DOHH2 (cell line): ENCODE results near the gene FKBP5.

Experiments used
- CTCF ChIP-seq: fragments of 200-600 bp; sonication (generic); IDR thresholded peaks from one replicate; pipeline ENCODE4 v1.5.1; 2014; ENCODE audit warnings: antibody characterized with exemption, mild to moderate bottlenecking, low read depth, low read length; ENCODE audit not compliant: poor library complexity, severe bottlenecking
- EZH2phosphoT487 ChIP-seq: fragments of 200-600 bp; sonication (generic); IDR thresholded peaks from 2 replicates; pipeline ENCODE4 v1.6.1; 2017; ENCODE audit warnings: borderline replicate concordance, mild to moderate bottlenecking, antibody characterized with exemption, low read length, moderate library complexity, mixed read lengths

- TF ChIP-seq CTCF (no peak), EZH2phosphoT487 (no peak)
These were observed at the start of gene FKBP5 for GRCh38 chr6:35688605-35689322.
